ENCODE data around the gene PDIA2.
A peak's percentile ranks its signal among the peaks of the same experiment; 100 is the strongest.

PDIA2 gene

DNA sequence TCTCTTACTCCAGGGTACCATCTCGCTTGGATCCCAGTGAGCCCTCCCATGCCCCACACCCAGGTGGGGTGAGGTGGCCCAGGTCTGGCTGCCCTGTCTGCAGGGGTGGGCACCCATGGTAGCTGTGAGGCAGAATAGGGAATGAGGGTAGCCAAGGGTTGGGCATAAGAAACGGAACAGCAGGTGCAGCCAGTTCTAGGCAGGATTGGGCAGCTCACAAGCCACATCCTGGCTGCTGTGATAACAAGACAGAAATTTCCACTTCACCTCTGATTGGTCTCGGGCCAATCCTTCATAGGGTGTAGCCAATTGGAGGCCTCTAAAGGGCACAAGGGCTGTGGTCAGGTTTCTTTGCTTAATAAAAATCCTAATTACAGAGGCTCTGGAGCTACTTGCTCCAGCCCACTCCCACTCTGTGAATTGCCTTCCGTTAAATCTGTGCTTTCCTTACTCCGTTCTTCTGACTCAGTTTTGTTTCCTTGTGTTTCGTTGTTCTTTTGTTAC is 4.0 kb upstream of the PDIA2 start (continued):
- TF ChIP-seq ZNF341 (tag by site-specific recombination; IDR thresholded peaks at IDR 0.05; ENCODE audit: low read depth) (no peak; the same call in 1 of the 2 replicates), ZNF621 (tag by site-specific recombination; IDR thresholded peaks at IDR 0.05) (no peak), ZFHX2 (tag by site-specific recombination; conservative IDR thresholded peaks at IDR 0.05) (no peak), ZNF660 (tag by site-specific recombination; IDR thresholded peaks at IDR 0.05) (no peak), ZNF600 (tag by site-specific recombination; IDR thresholded peaks at IDR 0.05) (peak; percentile 75), ZSCAN23 (tag by site-specific recombination; IDR thresholded peaks at IDR 0.05) (no peak), ZFP3 (tag by site-specific recombination; IDR thresholded peaks at IDR 0.05; ENCODE audit: low read depth) (no peak), ZNF114 (tag by site-specific recombination; IDR thresholded peaks at IDR 0.05) (no peak), ZNF202 (tag by site-specific recombination; IDR thresholded peaks at IDR 0.05; ENCODE audit: borderline replicate concordance) (no peak), KLF8 (tag by site-specific recombination; IDR thresholded peaks at IDR 0.05) (peak; percentile 13; the same call in 1 of the 2 replicates), ZNF768 (tag by site-specific recombination; IDR thresholded peaks at IDR 0.05) (no peak), ZNF529 (tag by site-specific recombination; IDR thresholded peaks at IDR 0.05; ENCODE audit: insufficient replicate concordance) (no peak), ZNF394 (tag by site-specific recombination; IDR thresholded peaks at IDR 0.05; ENCODE audit: borderline replicate concordance) (no peak), ZNF112 (tag by site-specific recombination; IDR thresholded peaks at IDR 0.05) (no peak), GLI2 (tag by site-specific recombination; IDR thresholded peaks at IDR 0.05; ENCODE audit: borderline replicate concordance, low read depth) (no peak), ZNF530 (tag by site-specific recombination; IDR thresholded peaks at IDR 0.05; ENCODE audit: low read depth) (no peak), ZNF24 (tag by site-specific recombination; IDR thresholded peaks at IDR 0.05) (no peak), ZBTB8A (tag by site-specific recombination; IDR thresholded peaks at IDR 0.05) (no peak), ZNF391 (tag by site-specific recombination; IDR thresholded peaks at IDR 0.05; ENCODE audit: borderline replicate concordance, low read depth) (no peak), SETDB1 (IDR thresholded peaks at IDR 0.05; ENCODE audit: insufficient read length, low read length) (no peak), OSR2 (tag by site-specific recombination; IDR thresholded peaks at IDR 0.05) (peak; percentile 63), ZNF2 (tag by site-specific recombination; IDR thresholded peaks at IDR 0.05) (no peak), ZNF157 (tag by site-specific recombination; IDR thresholded peaks at IDR 0.05) (no peak), ZNF548 (tag by site-specific recombination; IDR thresholded peaks at IDR 0.05) (no peak)
- TF ChIP-seq, protein P1, sequence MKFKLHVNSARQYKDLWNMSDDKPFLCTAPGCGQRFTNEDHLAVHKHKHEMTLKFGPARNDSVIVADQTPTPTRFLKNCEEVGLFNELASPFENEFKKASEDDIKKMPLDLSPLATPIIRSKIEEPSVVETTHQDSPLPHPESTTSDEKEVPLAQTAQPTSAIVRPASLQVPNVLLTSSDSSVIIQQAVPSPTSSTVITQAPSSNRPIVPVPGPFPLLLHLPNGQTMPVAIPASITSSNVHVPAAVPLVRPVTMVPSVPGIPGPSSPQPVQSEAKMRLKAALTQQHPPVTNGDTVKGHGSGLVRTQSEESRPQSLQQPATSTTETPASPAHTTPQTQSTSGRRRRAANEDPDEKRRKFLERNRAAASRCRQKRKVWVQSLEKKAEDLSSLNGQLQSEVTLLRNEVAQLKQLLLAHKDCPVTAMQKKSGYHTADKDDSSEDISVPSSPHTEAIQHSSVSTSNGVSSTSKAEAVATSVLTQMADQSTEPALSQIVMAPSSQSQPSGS (tag by site-specific recombination; IDR thresholded peaks at IDR 0.05; ENCODE audit: low read depth): no peak
- TF ChIP-seq, protein P2, sequence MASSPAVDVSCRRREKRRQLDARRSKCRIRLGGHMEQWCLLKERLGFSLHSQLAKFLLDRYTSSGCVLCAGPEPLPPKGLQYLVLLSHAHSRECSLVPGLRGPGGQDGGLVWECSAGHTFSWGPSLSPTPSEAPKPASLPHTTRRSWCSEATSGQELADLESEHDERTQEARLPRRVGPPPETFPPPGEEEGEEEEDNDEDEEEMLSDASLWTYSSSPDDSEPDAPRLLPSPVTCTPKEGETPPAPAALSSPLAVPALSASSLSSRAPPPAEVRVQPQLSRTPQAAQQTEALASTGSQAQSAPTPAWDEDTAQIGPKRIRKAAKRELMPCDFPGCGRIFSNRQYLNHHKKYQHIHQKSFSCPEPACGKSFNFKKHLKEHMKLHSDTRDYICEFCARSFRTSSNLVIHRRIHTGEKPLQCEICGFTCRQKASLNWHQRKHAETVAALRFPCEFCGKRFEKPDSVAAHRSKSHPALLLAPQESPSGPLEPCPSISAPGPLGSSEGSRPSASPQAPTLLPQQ (tag by site-specific recombination; IDR thresholded peaks at IDR 0.05): no peak
- TF ChIP-seq, protein P3, sequence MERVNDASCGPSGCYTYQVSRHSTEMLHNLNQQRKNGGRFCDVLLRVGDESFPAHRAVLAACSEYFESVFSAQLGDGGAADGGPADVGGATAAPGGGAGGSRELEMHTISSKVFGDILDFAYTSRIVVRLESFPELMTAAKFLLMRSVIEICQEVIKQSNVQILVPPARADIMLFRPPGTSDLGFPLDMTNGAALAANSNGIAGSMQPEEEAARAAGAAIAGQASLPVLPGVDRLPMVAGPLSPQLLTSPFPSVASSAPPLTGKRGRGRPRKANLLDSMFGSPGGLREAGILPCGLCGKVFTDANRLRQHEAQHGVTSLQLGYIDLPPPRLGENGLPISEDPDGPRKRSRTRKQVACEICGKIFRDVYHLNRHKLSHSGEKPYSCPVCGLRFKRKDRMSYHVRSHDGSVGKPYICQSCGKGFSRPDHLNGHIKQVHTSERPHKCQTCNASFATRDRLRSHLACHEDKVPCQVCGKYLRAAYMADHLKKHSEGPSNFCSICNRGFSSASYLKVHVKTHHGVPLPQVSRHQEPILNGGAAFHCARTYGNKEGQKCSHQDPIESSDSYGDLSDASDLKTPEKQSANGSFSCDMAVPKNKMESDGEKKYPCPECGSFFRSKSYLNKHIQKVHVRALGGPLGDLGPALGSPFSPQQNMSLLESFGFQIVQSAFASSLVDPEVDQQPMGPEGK (tag by site-specific recombination; IDR thresholded peaks at IDR 0.05): peak; percentile 19; the same call in 1 of the 2 replicates
- TF ChIP-seq, protein P4, sequence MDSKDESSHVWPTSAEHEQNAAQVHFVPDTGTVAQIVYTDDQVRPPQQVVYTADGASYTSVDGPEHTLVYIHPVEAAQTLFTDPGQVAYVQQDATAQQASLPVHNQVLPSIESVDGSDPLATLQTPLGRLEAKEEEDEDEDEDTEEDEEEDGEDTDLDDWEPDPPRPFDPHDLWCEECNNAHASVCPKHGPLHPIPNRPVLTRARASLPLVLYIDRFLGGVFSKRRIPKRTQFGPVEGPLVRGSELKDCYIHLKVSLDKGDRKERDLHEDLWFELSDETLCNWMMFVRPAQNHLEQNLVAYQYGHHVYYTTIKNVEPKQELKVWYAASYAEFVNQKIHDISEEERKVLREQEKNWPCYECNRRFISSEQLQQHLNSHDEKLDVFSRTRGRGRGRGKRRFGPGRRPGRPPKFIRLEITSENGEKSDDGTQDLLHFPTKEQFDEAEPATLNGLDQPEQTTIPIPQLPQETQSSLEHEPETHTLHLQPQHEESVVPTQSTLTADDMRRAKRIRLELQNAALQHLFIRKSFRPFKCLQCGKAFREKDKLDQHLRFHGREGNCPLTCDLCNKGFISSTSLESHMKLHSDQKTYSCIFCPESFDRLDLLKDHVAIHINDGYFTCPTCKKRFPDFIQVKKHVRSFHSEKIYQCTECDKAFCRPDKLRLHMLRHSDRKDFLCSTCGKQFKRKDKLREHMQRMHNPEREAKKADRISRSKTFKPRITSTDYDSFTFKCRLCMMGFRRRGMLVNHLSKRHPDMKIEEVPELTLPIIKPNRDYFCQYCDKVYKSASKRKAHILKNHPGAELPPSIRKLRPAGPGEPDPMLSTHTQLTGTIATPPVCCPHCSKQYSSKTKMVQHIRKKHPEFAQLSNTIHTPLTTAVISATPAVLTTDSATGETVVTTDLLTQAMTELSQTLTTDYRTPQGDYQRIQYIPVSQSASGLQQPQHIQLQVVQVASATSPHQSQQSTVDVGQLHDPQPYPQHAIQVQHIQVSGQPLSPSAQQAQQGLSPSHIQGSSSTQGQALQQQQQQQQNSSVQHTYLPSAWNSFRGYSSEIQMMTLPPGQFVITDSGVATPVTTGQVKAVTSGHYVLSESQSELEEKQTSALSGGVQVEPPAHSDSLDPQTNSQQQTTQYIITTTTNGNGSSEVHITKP (tag by site-specific recombination; IDR thresholded peaks at IDR 0.05): 0 out of 2 replicates have a peak, but pooled peaks have one; percentile 11
- TF ChIP-seq, protein P5, sequence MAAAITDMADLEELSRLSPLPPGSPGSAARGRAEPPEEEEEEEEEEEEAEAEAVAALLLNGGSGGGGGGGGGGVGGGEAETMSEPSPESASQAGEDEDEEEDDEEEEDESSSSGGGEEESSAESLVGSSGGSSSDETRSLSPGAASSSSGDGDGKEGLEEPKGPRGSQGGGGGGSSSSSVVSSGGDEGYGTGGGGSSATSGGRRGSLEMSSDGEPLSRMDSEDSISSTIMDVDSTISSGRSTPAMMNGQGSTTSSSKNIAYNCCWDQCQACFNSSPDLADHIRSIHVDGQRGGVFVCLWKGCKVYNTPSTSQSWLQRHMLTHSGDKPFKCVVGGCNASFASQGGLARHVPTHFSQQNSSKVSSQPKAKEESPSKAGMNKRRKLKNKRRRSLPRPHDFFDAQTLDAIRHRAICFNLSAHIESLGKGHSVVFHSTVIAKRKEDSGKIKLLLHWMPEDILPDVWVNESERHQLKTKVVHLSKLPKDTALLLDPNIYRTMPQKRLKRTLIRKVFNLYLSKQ (tag by site-specific recombination; IDR thresholded peaks at IDR 0.05; ENCODE audit: borderline replicate concordance): no peak
- TF ChIP-seq, protein P6, sequence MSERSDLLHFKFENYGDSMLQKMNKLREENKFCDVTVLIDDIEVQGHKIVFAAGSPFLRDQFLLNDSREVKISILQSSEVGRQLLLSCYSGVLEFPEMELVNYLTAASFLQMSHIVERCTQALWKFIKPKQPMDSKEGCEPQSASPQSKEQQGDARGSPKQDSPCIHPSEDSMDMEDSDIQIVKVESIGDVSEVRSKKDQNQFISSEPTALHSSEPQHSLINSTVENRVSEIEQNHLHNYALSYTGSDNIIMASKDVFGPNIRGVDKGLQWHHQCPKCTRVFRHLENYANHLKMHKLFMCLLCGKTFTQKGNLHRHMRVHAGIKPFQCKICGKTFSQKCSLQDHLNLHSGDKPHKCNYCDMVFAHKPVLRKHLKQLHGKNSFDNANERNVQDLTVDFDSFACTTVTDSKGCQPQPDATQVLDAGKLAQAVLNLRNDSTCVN (tag by site-specific recombination; optimal IDR thresholded peaks at IDR 0.05): peak; percentile 9

Data from HEK293 (cell line).